C4-2B (cell line): ENCODE results near the gene ADORA2B.

Experiments used
- H3K27ac ChIP-seq: fragments of 450-650 bp; 2 replicates; pipeline ENCODE4 v1.5.1; 2017
- CTCF ChIP-seq: fragments of 450-650 bp; conservative IDR thresholded peaks from 2 replicates; pipeline ENCODE4 v1.5.1; 2017; ENCODE audit warnings: mild to moderate bottlenecking
- ZFX ChIP-seq: fragments of 450-650 bp; IDR thresholded peaks from 2 replicates; pipeline ENCODE4 v1.6.1; 2017

The ADORA2B gene

DNA sequence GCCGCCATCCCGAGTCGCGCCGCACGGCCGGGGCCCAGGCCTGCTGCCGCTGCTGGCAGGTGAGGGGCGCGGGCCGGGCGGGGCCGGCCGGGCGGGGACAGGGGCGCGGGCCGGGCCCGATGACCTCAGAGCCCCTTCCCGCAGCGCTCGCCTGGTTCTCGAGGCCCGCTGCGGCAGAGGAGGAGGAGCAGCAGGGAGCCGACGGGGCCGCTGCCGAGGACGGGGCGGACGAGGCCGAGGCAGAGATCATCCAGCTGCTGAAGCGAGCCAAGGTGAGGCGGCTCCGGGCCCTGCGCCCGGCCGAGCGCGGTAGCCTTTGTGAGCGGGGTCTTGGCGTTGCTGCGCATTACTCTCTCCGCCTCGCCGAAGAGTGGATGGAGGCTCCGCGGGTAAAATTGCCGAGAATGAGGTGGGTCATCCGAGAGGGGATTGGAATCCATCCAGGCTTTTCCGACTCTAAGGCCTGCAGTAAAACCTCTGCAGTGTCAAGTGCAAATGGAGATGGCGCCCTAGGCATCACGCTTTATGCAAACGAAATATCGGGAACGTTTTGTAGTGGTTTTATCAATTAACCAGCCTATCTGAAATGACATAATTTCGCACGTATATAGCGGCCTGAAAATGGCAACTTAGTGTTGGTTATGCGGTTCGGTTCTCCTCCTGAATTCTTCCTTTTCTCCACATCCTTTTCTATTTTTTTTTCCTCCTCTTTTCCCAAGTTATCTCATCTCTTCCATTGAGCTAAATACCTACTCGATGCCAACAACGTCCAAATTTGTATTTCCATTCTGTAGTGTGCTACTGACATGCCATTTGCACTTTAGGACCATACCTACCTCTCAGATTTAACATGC, 55.3 kb downstream of the ADORA2B start:
- TF ChIP-seq ZFX = peak; percentile 99
- TF ChIP-seq CTCF = no peak
- peak overlapping the region; percentile 91 for H3K27ac ChIP-seq

DNA sequence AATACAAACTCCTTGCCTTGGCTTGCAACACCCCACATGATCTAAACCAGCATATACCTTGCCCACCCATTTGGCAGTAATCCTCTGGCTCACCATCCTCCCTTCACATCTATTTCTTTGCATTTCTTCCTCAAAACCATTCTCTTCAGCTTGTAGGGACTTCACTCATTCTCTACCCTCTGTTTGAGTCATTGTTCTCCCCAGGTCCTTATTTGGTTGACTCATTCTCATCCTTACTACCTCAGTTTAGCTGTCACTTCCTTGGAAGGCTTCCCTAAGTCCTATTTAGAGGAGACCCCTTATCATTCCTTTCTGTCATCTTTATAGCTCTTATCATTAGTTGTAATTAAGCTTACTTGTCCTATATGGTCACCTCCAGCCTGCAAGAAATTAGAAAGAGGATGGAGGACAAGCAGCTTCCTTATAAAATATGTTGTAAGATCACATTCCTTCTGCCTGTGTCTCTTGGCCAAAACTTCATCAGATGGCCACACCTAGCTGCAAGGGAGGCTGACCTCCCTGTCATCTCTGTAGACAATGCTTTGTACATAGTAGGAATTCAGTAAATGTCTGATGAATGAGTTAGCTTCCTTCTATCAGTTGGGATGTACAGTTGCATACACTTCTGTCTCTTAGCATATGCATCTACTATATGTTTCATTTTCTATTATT, 56.4 kb downstream of the ADORA2B start:
- peak overlapping the region; percentile 91; the same call in 1 of the 2 replicates for H3K27ac ChIP-seq
- TF ChIP-seq CTCF (no peak), ZFX (no peak)

DNA sequence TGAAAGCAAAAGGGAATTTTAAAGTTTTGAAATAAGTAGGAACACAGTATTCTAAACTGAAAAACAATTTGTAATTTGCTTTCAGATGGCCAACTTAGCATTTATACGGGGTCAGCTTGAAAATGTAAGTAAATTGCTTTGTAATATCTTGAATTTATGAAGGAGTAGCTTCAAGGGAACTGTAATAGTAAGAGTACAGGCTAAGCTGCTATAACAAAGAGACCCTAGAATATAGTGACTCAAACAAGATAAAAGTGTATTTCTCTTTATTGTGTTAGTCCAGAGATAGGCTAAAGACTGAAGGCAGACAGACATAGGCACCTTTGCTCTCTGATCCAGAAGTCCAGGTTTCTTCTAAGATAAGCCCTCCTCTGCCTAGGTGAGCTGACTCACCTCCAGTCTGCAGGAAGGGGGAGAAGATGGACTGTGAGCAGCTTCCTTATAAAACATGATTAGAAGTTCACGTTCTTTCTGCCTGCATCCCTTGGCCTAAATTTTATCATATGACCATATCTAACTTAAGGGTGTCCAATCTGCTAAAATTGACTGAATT, 57.9 kb downstream of the ADORA2B start:
- TF ChIP-seq ZFX (no peak), CTCF (no peak)
- no peak overlapping the region for H3K27ac ChIP-seq

DNA sequence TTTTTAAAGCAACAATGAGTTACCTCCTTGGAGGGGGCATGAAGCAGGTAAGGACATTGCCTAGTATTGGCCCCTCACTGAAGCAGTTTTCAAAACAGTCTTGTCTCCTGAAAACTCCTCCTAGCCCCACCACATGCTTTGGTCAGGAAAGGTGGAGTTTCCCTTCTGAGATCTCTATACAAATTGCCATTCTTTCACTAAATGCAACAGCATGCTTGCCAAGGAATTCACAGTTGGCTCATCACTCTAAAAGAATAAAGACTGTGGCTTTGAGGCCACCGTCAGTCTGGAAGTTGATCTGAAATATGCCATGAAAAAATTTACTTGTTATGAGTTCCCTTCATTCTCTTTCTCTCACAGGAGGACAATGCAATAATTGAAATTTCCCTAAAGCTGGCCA, 58.9 kb downstream of the ADORA2B start:
- no peak overlapping the region for H3K27ac ChIP-seq
- TF ChIP-seq CTCF = no peak
- no peak for TF ChIP-seq ZFX

DNA sequence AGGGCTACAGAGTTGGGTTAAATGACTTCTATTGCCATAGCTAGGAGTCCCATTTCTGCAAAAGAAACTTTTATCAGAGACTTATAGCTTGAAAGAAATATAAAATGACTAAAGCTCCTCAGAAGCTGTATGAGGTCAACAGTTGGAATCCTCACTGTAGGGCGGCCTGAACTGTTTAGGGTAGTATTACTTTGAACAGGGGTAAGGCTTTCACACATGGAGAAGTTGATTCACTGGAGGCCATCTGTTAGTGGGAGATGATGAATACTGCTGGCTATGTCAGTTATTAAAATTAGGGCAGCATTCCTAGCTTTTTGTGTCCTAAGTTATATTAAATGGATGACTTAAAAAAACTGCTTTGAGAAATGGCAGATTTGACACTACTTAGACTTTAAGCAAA, 60.7 kb downstream of the ADORA2B start:
- H3K27ac ChIP-seq = no peak overlapping the region
- TF ChIP-seq CTCF = no peak
- no peak for TF ChIP-seq ZFX

- no peak overlapping the region for H3K27ac ChIP-seq
- no peak for TF ChIP-seq ZFX
- no peak for TF ChIP-seq CTCF
These were observed 62.5 kb downstream of the ADORA2B start for GRCh38 chr17:16007439-16007838.

DNA sequence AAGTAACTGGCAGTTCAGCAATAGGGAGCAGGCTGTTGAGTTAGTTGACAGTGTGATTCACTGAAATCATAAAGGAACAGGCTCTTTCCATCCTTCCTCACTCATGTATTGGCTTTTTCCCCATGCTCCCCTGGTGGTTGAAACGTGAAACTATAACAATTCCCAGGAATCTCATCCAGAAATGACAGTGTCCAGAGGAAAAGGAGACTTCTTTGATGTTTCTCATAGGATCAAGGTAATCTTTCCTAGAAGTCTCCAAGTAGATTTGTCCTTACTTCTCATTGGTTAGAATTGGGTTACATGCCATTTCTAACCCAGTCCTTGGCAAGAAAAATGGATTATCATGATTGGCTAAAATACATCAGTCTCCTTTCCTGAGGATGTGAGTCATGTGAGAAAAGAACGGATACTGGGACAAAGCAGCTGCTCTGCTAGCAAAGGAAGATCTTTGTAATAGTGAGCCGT, 69.0 kb downstream of the ADORA2B start:
- peak; percentile 72 for TF ChIP-seq CTCF
- TF ChIP-seq ZFX = no peak
- no peak overlapping the region for H3K27ac ChIP-seq
